Myometrial cell (primary cell): Measurements from ENCODE around the gene DRC7. TPM values are rescaled to one million over a fixed set of nuclear protein-coding genes. Genes with fewer than 3 reads are reported as not detected.

ENCODE experiments used
- total RNA-seq: library from RNA; depleted of rRNA; stranded (reverse); fragments of >200 nt; gene quantifications from 2 replicates; pipeline ENCODE4 v1.2.3, GENCODE V29; 2015

Gene DRC7
- total RNA-seq, result not detected in 2 replicates

GRCh38 chr16:57694725-57695679, at the start of gene DRC7:
Gene DRC7, plus strand, starts transcription at chr16:57694806. Its CDS starts 3,144 bp downstream, at chr16:57697950.

DNA sequence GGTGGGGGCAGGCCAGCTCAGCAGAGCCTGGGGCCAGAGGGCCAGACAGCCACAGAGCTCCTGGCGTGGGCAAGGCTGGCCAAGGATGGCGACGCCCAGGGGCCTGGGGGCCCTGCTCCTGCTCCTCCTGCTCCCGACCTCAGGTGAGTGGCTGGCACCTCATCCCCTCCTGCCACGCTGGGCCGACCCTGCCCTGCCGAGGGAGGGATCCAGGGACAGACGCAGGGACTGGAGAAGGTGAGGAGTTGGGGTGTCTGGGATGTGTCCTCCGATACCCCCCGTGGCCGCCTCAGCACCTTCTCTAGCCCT, 26.4 kb upstream of the DRC7 start, which contains the start of gene ADGRG3:
Gene ADGRG3, plus strand, starts transcription at position 44 of the 309 bp plus-strand sequence. Its CDS starts 42 bp downstream, at position 86.

DNA sequence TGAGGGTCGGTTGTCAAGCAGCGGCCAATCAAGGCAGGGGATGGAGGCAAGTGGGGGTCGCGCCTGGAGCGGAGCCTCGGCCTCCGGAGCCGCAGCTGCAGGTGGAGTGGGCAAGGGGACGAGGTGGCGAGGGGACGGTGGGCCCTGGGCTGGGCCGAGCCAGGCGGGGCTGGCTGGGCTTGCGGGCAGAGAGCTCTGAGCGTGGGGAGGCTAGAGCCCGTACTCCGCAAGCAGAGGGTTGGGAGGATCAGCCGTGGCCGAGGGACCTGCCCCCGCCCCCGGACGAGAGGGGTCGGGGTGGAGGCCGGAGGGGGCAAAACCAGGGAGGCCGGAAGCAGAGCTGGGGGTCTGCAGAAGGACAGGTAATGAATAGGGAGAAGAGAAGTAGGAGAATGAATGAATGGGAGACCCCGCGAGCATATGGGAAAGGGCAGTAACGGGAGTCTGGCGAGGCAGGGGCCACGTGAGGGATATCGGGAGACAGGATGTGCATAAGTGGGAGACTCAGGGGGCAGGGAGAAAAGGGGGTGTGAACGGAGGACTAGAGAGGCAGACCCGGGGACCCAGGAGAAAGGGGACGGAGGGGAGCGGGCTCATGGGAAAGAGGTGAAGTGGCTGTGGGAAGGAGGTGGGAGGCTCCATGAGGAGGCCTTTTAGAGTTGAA, 41.3 kb downstream of the DRC7 start, which contains the start of gene KATNB1:
Gene KATNB1, plus strand, starts transcription at position 16 of the 664 bp plus-strand sequence. CDS start 1,474 bp downstream, outside the sequence.

Other genes starting within 250 kb of the DRC7 start
- gene CIAPIN1, start 247.4 kb upstream of the DRC7 start, total RNA-seq, result 33.7 and 37.7 TPM in 2 replicates
- 47.7 and 66.3 TPM in 2 replicates for gene COQ9, start 247.3 kb upstream of the DRC7 start, total RNA-seq
- 128 and 132 TPM in 2 replicates for gene POLR2C, start 232.1 kb upstream of the DRC7 start, total RNA-seq
- 43.5 and 47.9 TPM in 2 replicates for gene DOK4, start 208.3 kb upstream of the DRC7 start, total RNA-seq
- 16.1 and 21.0 TPM in 2 replicates for gene CCDC102A, start 158.2 kb upstream of the DRC7 start, total RNA-seq
- gene ADGRG5, start 152.2 kb upstream of the DRC7 start, total RNA-seq, result not detected in 2 replicates
- under 0.01 TPM in 2 replicates for gene ADGRG1, start 66.2 kb upstream of the DRC7 start, total RNA-seq
- gene ADGRG3, start 26.5 kb upstream of the DRC7 start, total RNA-seq, result not detected in 2 replicates
- 34.6 and 40.9 TPM in 2 replicates for gene KATNB1, start 41.0 kb downstream of the DRC7 start, total RNA-seq
- 38.3 and 44.1 TPM in 2 replicates for gene KIFC3, start 107.7 kb downstream of the DRC7 start, total RNA-seq